Measurements from ENCODE around the gene NIM1K.

Gene NIM1K

GRCh38 chr5:43242196-43242595 is 50.2 kb downstream of the NIM1K start:
- CTCF ChIA-PET = interaction anchor here (1.5 kb wide), 1 partner anchor 62 kb away, joined by 4 read pairs; no protein-coding TSS in a partner anchor
- no peak for DNase-seq (ENCODE audit: extremely low spot score)
- no peak for TF ChIP-seq CTCF (IDR thresholded peaks at IDR 0.05; ENCODE audit: control extremely low read depth, extremely low read depth, low read depth, missing control alignments)
- POLR2A ChIA-PET = no interaction called here

- POLR2A ChIA-PET = no interaction called here
- no peak for TF ChIP-seq CTCF (IDR thresholded peaks at IDR 0.05; ENCODE audit: control extremely low read depth, extremely low read depth, low read depth, missing control alignments)
- CTCF ChIA-PET = interaction anchor here (1.0 to 1.5 kb wide), 2 partner anchors 10 to 61 kb away, joined by 3 to 4 read pairs; no protein-coding TSS in a partner anchor
- no peak for DNase-seq (ENCODE audit: extremely low spot score)
Observed at GRCh38 chr5:43243270-43243669, 51.2 kb downstream of the NIM1K start.

- ChIA-PET CTCF (interaction anchor here (1.0 to 1.3 kb wide), 3 partner anchors 8 to 139 kb away, joined by 3 read pairs; no protein-coding TSS in a partner anchor), POLR2A (interaction anchor here (0.5 kb wide), 1 partner anchor 32 kb away, joined by 7 read pairs; no protein-coding TSS in a partner anchor)
- DNase-seq (ENCODE audit: extremely low spot score) = peak; percentile 61
- TF ChIP-seq CTCF (IDR thresholded peaks at IDR 0.05; ENCODE audit: control extremely low read depth, extremely low read depth, low read depth, missing control alignments) = no peak
Observed at GRCh38 chr5:43244823-43245565, 53.0 kb downstream of the NIM1K start.

- CTCF ChIA-PET = interaction anchor here (1.0 to 1.3 kb wide), 3 partner anchors 9 to 140 kb away, joined by 3 read pairs; no protein-coding TSS in a partner anchor
- POLR2A ChIA-PET = interaction anchor here (0.5 kb wide), 1 partner anchor 31 kb away, joined by 7 read pairs; no protein-coding TSS in a partner anchor
- peak; percentile 55 for DNase-seq (ENCODE audit: extremely low spot score)
- no peak for TF ChIP-seq CTCF (IDR thresholded peaks at IDR 0.05; ENCODE audit: control extremely low read depth, extremely low read depth, low read depth, missing control alignments)
Observed at GRCh38 chr5:43245724-43246385, 53.8 kb downstream of the NIM1K start.

GRCh38 chr5:43251754-43252153 is 59.7 kb downstream of the NIM1K start:
- no peak for TF ChIP-seq CTCF (IDR thresholded peaks at IDR 0.05; ENCODE audit: control extremely low read depth, extremely low read depth, low read depth, missing control alignments)
- no peak for DNase-seq (ENCODE audit: extremely low spot score)
- POLR2A ChIA-PET = interaction anchor here (0.6 kb wide), 1 partner anchor 131 kb away, joined by 3 read pairs; no protein-coding TSS in a partner anchor
- CTCF ChIA-PET = interaction anchor here (1.9 to 2.5 kb wide), 2 partner anchors 19 to 25 kb away, joined by 4 to 9 read pairs; no protein-coding TSS in a partner anchor

DNA sequence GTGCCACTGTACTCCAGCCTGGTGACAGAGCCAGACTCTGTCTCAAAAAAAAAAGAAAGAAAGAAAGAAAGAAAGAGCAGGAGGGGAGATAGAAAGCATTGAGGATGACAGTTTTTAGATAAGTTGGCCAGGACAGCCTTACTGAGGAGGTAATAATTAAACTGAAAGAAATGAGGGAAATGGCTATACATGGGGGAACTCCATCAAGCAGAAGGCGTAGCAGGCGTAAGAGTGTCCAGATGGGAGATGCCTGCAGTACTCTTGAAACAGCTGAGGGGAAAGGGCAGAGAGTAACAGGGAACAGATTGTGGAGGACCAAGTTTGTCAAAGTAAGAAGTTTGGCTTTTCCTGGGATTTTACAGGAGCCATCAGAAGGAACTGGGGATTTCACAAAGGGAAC is 63.7 kb downstream of the NIM1K start:
- no peak for TF ChIP-seq CTCF (IDR thresholded peaks at IDR 0.05; ENCODE audit: control extremely low read depth, extremely low read depth, low read depth, missing control alignments)
- ChIA-PET POLR2A (no interaction called here), CTCF (no interaction called here)
- DNase-seq (ENCODE audit: extremely low spot score) = no peak
